ENCODE measurements around the gene TADA3. TPM values are rescaled to one million over a fixed set of nuclear protein-coding genes. Genes with fewer than 3 reads are reported as not detected.

Gene TADA3
- polyA plus RNA-seq, 4 donors: 41.1 to 59.0 (median 44.6) TPM

Other genes with a start within 250 kb of the TADA3 start
- 1 to 10 TPM in 1 of 4 donors, under 1 TPM in 2, not detected in 1; 0.22 to 1.2 (median 0.25) TPM for gene LHFPL4, start 238.7 kb downstream of the TADA3 start, polyA plus RNA-seq
- gene MTMR14, start 143.0 kb downstream of the TADA3 start, polyA plus RNA-seq: 10 to 100 TPM; 22.0 to 47.0 (median 36.6) TPM
- gene CPNE9, start 88.6 kb downstream of the TADA3 start, polyA plus RNA-seq: under 1 TPM in 2 of 4 donors, not detected in 2; 0.35 to 0.92 TPM
- gene BRPF1, start 60.7 kb downstream of the TADA3 start, polyA plus RNA-seq: 10 to 100 TPM in 1 of 4 donors, 1 to 10 TPM in 3; 5.1 to 16.0 (median 7.6) TPM
- 100 to 1,000 TPM in 1 of 4 donors, 10 to 100 TPM in 3; 25.4 to 111 (median 43.1) TPM for gene OGG1, start 42.5 kb downstream of the TADA3 start, polyA plus RNA-seq
- 10 to 100 TPM; 10.1 to 22.5 (median 19.4) TPM for gene CAMK1, start 22.5 kb downstream of the TADA3 start, polyA plus RNA-seq
- 100 to 1,000 TPM; 143 to 178 (median 161) TPM for gene ARPC4, start 609 bp upstream of the TADA3 start, polyA plus RNA-seq
- gene TTLL3, start 17.8 kb upstream of the TADA3 start, polyA plus RNA-seq: 10 to 100 TPM; 20.8 to 51.9 (median 22.6) TPM
- gene RPUSD3, start 51.5 kb upstream of the TADA3 start, polyA plus RNA-seq: 10 to 100 TPM; 19.2 to 41.1 (median 25.7) TPM
- 100 to 1,000 TPM in 2 of 4 donors, 10 to 100 TPM in 2; 19.0 to 748 (median 310) TPM for gene CIDEC, start 87.8 kb upstream of the TADA3 start, polyA plus RNA-seq
- 10 to 100 TPM; 49.0 to 56.8 (median 52.7) TPM for gene JAGN1, start 98.1 kb upstream of the TADA3 start, polyA plus RNA-seq
- 10 to 100 TPM; 31.3 to 59.3 (median 43.5) TPM for gene IL17RE, start 110.4 kb upstream of the TADA3 start, polyA plus RNA-seq
- 10 to 100 TPM; 35.7 to 96.2 (median 41.3) TPM for gene IL17RC, start 124.6 kb upstream of the TADA3 start, polyA plus RNA-seq
- gene CRELD1, start 141.4 kb upstream of the TADA3 start, polyA plus RNA-seq: 10 to 100 TPM; 16.2 to 53.7 (median 32.1) TPM
- 1 to 10 TPM in 1 of 4 donors, under 1 TPM in 3; 0.45 to 1.3 (median 0.82) TPM for gene PRRT3, start 159.9 kb upstream of the TADA3 start, polyA plus RNA-seq
- 10 to 100 TPM; 21.9 to 74.6 (median 47.7) TPM for gene EMC3, start 194.4 kb upstream of the TADA3 start, polyA plus RNA-seq
- 10 to 100 TPM in 1 of 4 donors, 1 to 10 TPM in 2, under 1 TPM in 1; 0.45 to 13.9 (median 4.4) TPM for gene FANCD2, start 234.0 kb upstream of the TADA3 start, polyA plus RNA-seq